Measurements from ENCODE around the gene CRIP2. TPM values are rescaled to one million over a fixed set of nuclear protein-coding genes. Genes with fewer than 3 reads are reported as not detected.
A peak's percentile ranks its signal among the peaks of the same experiment; 100 is the strongest.

CRIP2 gene
- total RNA-seq, 3 donors from 2014 or later, result 0.90 to 1.4 (median 0.91) TPM

DNA sequence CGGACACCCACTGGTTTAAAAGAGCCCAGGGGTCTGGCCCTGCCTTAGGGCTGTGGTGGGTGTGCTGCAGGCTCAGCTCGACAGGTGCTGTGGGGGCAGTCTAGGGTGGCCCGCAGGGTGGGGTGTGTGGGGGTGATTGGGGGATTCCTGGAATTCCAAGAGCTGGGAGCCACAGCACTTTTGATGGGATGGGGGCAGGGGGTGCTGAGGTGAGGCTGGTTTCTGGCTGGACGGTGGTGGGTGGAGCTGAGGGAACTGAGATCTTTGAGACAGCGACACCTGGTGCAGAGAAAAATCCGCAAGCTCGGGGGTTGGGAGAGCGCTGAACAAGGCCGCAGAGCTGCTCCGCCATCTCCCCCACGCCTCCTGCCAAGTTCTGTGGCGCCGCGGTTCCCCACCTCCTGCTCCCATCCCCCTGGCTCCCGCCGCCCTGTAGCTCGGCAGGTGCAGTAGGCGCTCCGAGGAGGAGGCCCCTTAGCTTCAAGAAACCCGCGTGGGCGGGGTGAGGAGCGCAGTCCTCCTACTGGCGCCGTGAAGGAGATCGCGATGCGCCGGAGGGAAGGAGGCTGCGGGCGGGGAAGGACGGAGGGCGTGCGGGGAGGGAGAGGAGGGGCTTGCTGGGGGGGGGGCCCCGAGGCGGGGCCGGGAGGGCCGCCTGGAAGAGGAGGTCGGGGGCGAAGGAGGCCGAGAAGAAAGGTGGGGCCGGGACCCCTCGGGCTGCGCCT, 15.1 kb downstream of the CRIP2 start:
- Mint-ChIP-seq H3K4me1 (ENCODE audit: low read depth) (peaks cover 37% of the 10 kb centered on the region), H3K27me3 (ENCODE audit: low read depth) (no peaks in the 10 kb centered on the region), H3K9me3 (no peaks in the 10 kb centered on the region), H3K4me3 (peak overlapping the region; percentile 81), H3K36me3 (ENCODE audit: insufficient read depth) (no peaks in the 10 kb centered on the region)
- DNase-seq (peak; percentile 79), ATAC-seq (peak; percentile 9 to 10)

DNA sequence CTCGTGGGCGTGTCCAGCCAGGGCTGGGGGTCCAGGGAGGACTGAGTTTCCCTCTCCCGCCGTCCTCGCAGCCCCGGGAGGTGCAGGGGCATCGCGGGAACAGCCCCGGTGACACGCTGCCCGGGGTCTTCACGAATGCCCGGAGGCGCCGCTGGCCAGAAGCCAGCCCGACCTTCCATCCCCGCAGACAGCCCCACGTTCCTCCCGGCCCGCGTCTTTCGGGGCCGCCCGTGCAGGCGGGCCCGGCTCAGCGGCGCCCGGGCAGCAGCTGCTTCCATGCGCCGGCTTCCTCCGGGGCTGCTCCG, 15.6 kb downstream of the CRIP2 start:
- Mint-ChIP-seq H3K4me1 (ENCODE audit: low read depth) (peaks cover 33% of the 10 kb centered on the region), H3K4me3 (peak overlapping the region; percentile 81), H3K9me3 (no peaks in the 10 kb centered on the region), H3K36me3 (ENCODE audit: insufficient read depth) (no peaks in the 10 kb centered on the region), H3K27me3 (ENCODE audit: low read depth) (no peaks in the 10 kb centered on the region)
- ATAC-seq (peak; percentile 4 to 6), DNase-seq (peak; percentile 24)

DNA sequence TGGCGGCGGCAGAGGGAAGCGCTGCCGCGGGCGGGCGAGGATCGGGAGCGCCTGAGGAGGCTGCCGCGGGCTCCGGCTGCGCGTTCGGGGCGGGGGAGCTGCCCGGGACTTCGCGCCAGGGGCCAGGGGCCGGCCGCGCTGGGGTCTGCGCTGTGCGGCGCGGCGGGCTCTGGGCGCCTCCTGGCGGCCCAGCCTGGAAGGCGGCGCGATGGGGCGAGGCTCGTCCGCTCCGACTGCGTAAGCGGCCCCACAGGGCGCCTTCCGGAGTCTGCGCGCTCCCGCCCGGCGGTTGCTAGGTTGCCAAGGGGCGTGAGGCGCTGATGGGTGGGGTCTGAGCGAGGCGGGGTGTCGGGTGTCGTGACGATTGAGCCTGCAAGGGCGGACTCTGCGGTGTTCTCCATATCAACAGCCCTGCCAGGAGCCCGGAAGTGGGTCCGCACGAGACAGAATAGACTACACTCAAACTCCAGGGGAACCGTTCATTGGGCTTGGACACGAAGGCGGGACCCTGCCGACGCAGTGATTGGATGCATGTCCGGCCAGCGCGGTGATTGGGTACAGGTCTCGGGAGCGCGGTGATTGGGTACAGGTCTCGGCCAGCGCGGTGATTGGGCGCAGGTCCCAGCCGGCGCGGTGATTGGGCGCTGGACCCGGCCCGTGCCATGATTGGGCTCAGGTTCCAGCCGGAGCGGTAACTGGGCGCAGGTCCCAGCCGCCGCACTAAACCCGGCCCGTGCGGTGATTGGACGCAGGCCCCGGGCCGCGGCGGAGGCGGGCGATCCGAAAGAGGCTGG, 16.1 kb downstream of the CRIP2 start, which contains the start of gene TEDC1:
TSS of gene TEDC1 (plus strand) at position 675 of the 794 bp plus-strand sequence. CDS start 130 bp downstream, outside the sequence.
- DNase-seq, result peak; percentile 97
- Mint-ChIP-seq H3K4me3 (peak within 1 kb of the TSS; percentile 81), H3K4me1 (ENCODE audit: low read depth) (peaks cover 27% of the 10 kb centered on the region), H3K27me3 (ENCODE audit: low read depth) (no peaks in the 10 kb centered on the region), H3K9me3 (no peaks in the 10 kb centered on the region), H3K36me3 (ENCODE audit: insufficient read depth) (no peaks in the 10 kb centered on the region)
- ATAC-seq, result peak; percentile 77 to 80

DNA sequence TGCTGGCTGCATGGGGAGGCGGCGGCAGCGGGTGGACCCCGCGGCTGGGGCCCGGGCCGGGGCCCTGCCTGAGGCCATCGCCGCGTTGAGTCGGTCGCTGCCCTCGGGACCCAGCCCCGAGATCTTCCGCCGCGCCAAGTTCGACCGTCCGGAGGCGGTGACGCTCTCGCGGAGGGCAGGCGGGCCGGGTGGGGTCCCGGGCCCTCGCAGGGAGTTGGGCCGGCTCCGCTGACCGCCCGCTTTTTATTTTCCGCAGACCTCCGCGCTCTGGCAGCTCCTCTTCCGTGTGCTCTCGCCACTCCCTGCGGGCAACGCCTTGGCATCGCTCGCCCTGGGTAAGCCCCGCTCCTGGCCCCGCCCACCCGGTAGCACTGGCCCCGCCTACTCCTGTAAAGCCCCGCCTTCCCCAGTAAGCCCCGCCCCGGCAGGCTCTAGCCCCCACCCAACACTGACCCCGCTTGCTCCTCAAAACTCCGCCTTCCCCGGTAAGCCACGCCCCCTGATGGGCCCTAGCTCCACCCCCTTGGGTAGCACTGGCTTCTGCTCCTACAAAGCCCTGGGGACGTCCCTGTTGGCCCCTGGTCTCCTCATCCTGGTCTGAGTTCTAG, 16.8 kb downstream of the CRIP2 start:
- Mint-ChIP-seq H3K9me3 (no peaks in the 10 kb centered on the region), H3K4me1 (ENCODE audit: low read depth) (peaks cover 23% of the 10 kb centered on the region), H3K27me3 (ENCODE audit: low read depth) (no peaks in the 10 kb centered on the region), H3K4me3 (peak overlapping the region; percentile 81), H3K36me3 (ENCODE audit: insufficient read depth) (no peaks in the 10 kb centered on the region)
- DNase-seq (peak; percentile 79), ATAC-seq (peak; percentile 28 to 30)

DNA sequence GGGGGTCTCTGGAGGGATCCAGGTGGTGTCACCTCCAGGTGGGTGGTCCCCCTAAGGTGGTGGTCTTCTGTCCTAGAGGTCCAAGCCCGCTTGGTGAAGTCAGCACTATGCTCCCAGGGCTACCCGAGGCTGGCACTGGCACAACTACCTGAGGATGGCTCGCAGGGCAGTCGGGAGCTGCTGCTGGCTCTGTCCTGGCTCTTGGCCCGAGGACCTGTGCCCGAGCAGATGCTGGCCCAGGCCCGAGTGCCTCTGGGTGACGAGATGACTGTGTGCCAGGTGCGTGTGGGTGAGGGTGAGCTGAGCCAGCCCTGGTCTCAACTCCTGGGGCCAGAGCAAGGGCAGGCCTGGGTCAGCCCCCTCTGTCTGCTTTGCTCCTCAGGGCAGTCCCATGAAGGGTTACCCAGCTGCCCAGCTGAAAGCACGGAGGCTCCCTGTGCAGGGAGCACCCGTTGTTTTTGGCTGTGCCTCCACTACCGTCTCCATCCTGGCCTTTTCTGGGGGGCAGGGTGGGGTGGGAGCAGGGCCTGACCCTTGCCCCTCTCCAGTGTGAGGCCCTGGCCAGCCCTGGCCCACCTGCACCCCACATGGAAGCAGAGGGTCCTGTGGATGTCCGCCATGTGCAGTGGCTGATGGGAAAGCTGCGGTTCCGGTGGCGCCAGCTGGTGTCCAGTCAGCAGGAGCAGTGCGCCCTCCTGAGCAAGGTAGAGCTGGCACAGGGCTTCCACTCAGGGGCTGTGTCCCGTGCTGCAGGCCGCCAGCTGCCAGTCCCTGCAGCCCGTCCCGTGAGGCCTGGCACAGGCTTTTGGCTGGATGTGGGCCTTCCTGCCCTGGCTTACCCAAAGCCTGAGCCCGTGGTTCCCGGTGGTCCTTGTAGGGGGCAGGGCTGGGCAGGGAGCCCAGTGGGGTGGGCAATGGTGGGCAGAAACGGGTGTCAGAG, 17.7 kb downstream of the CRIP2 start:
- H3K4me3 Mint-ChIP-seq, result peak overlapping the region; percentile 76
- DNase-seq (no peak), ATAC-seq (no peak)
- no peaks in the 10 kb centered on the region for H3K27me3 Mint-ChIP-seq (ENCODE audit: low read depth)
- H3K36me3 Mint-ChIP-seq (ENCODE audit: insufficient read depth), result no peaks in the 10 kb centered on the region
- peaks cover 21% of the 10 kb centered on the region for H3K4me1 Mint-ChIP-seq (ENCODE audit: low read depth)
- H3K9me3 Mint-ChIP-seq, result no peaks in the 10 kb centered on the region

DNA sequence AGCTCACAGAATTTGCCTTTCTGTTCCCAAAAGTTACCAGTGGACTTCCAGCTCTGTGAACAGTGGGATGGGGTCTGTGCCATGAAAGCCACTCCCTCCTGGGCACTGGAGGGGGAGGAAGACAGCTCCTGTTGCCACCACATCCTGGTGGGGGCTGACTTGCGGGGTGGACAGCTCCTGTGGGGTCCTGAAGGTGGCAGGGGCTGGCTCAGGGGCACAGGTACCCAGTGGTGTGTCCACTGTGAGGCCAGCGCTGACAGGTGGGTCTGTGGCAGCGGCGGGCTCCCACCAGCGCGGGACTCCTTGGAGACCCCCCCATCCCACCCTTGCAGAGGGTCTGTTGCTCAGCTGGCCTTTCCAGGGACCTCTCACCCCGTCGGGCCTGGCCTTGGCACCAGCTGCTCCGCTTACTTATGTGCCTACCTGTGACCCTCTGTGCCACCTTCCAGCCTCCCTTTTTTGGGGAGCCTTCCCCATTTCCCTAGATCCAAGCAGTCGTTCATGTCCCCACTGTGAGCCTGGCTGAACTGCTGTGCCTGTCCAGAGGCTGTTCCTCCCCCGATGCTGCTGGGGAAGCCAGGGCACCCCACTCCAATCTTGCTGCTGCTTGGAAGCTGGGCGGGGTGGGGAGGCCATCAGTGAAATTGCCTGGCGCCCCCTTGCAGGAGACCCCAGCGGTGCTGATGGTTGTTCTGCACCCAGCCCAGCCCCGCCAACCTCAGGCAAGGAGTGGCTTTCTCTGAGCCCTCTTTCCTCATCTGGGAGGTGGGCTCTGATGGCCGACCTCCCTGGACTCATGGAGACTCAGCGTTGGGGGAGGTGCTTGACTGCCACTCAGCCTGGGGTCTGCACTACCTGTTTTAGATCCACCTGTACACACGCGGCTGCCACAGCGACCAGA, 18.6 kb downstream of the CRIP2 start:
- H3K4me3 Mint-ChIP-seq, result no peak overlapping the region

DNA sequence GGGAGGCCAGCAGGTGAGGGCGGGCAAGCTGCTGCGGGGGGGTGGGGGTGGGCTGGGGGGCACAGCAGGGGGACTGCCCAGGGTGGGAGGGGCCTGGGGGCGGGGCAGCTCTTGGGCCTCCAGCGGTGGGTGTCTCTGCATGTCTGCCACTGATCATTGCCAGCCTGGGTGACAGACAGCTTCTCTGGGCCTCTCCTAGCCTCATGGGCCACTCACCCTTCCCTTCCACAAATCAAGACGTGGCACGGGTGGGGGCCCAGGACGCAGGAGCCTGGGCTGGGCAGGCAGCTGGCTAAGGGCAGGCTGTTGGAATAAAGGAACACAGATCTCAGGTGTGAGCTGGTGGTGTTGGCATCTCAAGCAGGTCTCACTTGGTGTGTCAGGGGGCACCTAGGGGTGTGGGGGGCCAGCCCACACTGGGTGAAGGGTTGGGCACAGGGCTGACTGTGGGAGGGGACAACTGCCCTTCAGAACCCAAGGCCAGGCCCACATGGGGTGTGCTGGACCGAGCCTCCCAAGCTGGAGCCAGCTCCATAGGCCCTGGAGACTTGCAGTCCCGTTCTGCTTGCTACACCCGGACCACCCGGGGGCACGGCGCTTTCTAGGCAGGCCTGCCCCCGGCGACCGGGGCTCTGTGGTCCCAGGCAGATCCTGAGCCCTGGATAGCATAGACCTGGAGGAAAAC, 19.4 kb downstream of the CRIP2 start:
- Mint-ChIP-seq H3K27me3 (ENCODE audit: low read depth) (no peaks in the 10 kb centered on the region), H3K4me3 (no peak overlapping the region), H3K4me1 (ENCODE audit: low read depth) (peaks cover 12% of the 10 kb centered on the region), H3K9me3 (no peaks in the 10 kb centered on the region), H3K36me3 (ENCODE audit: insufficient read depth) (no peaks in the 10 kb centered on the region)
- DNase-seq (no peak), ATAC-seq (no peak)

More for the DNA sequence above, 18.6 kb downstream of the CRIP2 start:
- DNase-seq (no peak), ATAC-seq (no peak)
- H3K27me3 Mint-ChIP-seq (ENCODE audit: low read depth), result no peaks in the 10 kb centered on the region
- H3K9me3 Mint-ChIP-seq, result no peaks in the 10 kb centered on the region
- no peaks in the 10 kb centered on the region for H3K36me3 Mint-ChIP-seq (ENCODE audit: insufficient read depth)
- peaks cover 18% of the 10 kb centered on the region for H3K4me1 Mint-ChIP-seq (ENCODE audit: low read depth)

DNA sequence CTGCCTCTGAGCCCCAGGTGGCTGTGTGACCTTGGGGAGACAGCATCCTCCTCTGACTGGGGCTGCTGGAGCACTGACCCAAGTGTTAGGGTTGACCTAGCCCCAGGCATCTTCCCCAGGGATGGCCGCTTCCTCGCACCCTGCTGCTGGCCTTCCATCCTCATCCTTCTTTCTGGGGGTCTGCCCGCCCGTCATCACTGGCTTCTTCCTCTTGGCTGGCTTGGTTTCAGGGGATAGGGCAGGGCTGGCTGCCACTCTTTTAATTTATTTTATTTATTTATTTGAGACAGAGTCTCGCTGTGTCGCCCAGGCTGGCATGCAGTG, 19.9 kb downstream of the CRIP2 start:
- Mint-ChIP-seq H3K27me3 (ENCODE audit: low read depth) (no peaks in the 10 kb centered on the region), H3K4me3 (no peak overlapping the region), H3K9me3 (no peaks in the 10 kb centered on the region), H3K4me1 (ENCODE audit: low read depth) (peaks cover 7% of the 10 kb centered on the region), H3K36me3 (ENCODE audit: insufficient read depth) (no peaks in the 10 kb centered on the region)
- DNase-seq (no peak), ATAC-seq (no peak)

DNA sequence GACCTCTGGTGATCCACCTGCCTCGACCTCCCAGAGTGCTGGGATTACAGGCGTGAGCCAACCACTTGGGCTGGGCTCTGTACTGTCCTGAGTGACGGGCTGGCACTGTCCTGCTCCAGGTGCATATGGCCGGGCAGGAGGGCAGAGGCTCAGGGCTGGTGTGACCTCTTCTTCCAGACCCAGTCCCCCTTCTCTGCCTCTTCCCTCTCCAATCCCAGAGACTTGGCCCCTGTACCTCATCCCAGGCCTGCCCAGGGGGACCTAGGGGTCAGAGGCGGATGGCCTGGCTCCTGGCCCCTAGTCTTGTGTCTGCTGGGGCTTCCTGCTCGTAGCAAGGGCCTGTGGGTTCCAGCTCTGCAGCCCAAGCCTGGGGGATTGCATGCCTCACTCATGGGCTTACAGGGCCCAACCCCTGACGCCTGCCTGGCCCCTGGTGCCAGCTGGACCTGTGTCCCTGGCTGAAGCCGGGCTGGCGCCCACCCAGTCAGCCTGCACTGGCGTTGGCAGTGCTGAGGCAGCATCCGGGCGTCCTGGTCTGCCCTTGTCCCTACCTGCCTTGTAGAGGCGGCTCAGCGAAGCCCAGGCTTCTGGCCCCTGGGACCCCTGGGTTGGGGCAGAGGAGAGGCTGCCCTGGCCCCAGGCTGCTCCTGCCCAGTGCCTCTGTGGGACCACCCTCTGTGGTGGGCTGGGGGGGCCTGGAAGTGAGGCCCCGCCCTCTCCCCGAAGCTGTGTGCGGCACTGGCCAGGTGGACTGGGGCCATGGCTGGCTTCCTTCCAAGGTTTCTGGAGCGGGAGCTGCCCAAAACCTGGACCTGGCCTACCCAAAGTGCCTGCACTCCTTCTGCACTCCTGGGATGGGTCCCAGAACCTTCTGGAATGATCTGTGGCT, 20.7 kb downstream of the CRIP2 start:
- DNase-seq, result no peak
- Mint-ChIP-seq H3K27me3 (ENCODE audit: low read depth) (no peaks in the 10 kb centered on the region), H3K4me1 (ENCODE audit: low read depth) (peaks cover 6% of the 10 kb centered on the region), H3K4me3 (no peak overlapping the region), H3K36me3 (ENCODE audit: insufficient read depth) (no peaks in the 10 kb centered on the region), H3K9me3 (no peaks in the 10 kb centered on the region)
- no peak for ATAC-seq

DNA sequence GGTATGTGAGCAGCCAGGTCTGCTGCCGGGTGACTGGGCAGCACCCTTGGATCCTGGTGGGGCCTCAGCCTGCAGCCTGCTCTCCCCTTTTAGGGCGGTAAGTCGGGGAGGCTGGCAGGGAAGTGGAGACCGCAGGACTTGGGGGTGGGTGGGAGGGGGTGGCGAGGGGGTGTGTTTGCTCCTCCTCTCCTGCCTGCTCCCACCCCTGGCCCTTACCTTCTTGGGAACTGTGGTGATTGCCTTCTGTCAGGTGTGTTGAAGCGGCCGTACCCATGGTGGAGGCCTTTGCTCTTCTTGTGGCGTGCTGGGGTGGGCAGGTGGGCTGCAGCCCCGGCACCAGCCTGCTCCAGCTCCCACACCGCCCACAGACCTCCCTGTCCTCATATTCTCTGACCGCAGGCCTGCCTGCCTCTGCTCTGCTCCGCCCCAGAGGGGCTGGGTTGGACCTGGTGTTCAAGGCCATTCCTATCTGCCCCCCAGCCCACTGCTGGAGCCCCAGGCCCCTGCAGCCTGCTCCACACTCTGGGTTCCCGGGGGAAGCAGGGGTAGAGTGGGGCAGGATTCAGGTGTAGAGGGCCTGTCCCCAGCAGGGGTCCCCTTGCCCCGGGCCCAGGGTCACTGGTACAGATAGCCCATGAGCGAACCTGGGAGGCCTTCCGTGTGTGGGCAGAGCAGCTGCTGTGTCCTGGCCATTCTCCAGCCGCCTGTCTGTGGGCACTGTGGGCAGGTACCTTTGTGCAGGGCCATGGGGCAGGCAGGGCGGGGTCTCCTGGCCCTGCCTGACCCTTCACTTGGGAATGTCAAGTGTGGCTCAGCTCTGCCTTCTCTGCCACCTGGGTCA, 21.6 kb downstream of the CRIP2 start:
- no peak overlapping the region for H3K4me3 Mint-ChIP-seq
- DNase-seq (no peak), ATAC-seq (no peak)
- peaks cover 6% of the 10 kb centered on the region for H3K4me1 Mint-ChIP-seq (ENCODE audit: low read depth)
- H3K36me3 Mint-ChIP-seq (ENCODE audit: insufficient read depth), result no peaks in the 10 kb centered on the region
- H3K27me3 Mint-ChIP-seq (ENCODE audit: low read depth), result no peaks in the 10 kb centered on the region
- H3K9me3 Mint-ChIP-seq, result no peaks in the 10 kb centered on the region

DNA sequence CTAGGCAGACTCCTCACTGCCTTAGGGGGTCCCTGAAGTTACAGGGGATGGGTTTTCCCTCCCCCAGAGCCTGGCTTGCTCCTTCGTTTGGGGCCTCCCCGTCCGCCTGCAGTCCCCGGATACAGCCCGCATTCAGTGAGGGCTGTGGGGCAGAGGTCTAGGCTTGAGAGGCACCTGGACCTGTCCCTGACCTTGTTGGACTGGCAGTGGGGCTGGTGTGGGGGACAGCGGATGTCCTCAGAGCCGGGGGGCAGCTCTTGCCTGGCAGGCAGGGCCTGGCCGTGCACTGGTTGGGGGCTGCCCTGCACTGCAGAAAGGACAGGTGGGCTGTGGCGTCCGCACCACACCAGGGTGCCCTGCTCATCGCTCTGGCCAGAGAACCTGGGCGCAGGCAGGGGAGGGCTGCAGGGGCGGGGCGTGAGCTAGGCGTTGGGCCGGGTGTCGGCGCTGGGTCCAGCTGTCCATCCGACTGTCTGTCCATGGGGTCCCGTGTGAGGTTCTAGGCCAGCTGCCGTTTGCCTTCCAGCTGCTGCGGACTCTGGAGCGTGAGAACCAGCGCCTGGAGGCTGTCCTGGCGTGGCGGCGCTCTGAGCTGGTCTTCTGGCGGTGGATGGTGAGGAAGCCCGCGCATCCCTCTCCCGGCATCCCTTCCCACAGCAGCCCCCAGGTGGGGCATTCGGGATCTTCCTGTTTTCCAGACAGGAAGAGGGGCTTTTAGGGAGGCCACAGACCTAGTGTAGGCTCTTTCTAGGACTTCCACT, 22.4 kb downstream of the CRIP2 start:
- H3K4me3 Mint-ChIP-seq, result no peak overlapping the region
- ATAC-seq (no peak), DNase-seq (no peak)
- no peaks in the 10 kb centered on the region for H3K27me3 Mint-ChIP-seq (ENCODE audit: low read depth)
- H3K36me3 Mint-ChIP-seq (ENCODE audit: insufficient read depth), result no peaks in the 10 kb centered on the region
- no peaks in the 10 kb centered on the region for H3K9me3 Mint-ChIP-seq
- peaks cover 2% of the 10 kb centered on the region for H3K4me1 Mint-ChIP-seq (ENCODE audit: low read depth)

All from activated T-cell treated with anti-CD3 and anti-CD28 coated beads, Interleukin-2, amount 50 U/mL, for 4 hours (primary cell).